ENCODE data around the gene TNNC2. TPM values are rescaled to one million over a fixed set of nuclear protein-coding genes. Genes with fewer than 3 reads are reported as not detected.

TNNC2 gene
- total and polyA plus RNA-seq, 2 of the 13 experiments (the other 11 are each of a cell fraction or from before 2014, with no cell fraction given), result 1.8 to 4.7 TPM

DNA sequence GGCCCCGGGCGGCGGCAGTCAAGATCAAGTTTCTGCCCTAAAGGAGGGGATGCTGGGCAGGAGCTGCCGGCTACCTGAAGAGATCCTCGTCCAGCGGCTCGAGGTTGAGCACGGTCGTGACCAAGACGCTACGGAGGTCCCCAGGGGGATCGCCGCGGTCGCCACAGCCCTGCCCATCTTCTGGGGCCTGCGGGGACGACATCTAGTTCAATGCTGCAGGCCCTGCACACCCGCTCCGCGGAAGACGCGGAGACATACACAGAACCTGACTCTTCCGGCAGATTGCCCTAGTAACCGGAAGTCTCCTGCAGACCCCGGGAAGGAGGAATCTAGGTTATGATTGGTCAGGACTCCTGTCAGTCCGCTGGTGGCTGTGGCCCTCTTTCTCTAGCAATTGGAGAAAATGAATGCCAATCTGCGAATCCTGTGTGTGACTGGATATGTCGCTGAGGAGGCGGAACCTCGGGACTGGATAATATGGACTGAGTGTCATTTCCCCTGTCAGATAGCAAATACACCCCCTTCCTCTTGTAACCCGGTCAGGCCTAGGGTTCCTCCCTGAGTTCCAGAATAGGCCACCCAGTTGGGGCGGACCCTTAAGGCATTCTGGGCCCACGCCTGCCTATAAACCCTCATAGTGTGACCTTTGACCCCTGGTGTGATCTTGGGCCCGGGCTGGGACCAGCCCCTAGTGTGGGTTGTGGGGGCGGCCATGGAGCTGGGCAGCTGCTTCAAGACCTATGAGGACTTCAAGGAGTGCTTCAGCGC, 30.2 kb upstream of the TNNC2 start, which contains the start of the genes ACOT8 and ZSWIM3 (continued):
- TF ChIP-seq, protein P1, sequence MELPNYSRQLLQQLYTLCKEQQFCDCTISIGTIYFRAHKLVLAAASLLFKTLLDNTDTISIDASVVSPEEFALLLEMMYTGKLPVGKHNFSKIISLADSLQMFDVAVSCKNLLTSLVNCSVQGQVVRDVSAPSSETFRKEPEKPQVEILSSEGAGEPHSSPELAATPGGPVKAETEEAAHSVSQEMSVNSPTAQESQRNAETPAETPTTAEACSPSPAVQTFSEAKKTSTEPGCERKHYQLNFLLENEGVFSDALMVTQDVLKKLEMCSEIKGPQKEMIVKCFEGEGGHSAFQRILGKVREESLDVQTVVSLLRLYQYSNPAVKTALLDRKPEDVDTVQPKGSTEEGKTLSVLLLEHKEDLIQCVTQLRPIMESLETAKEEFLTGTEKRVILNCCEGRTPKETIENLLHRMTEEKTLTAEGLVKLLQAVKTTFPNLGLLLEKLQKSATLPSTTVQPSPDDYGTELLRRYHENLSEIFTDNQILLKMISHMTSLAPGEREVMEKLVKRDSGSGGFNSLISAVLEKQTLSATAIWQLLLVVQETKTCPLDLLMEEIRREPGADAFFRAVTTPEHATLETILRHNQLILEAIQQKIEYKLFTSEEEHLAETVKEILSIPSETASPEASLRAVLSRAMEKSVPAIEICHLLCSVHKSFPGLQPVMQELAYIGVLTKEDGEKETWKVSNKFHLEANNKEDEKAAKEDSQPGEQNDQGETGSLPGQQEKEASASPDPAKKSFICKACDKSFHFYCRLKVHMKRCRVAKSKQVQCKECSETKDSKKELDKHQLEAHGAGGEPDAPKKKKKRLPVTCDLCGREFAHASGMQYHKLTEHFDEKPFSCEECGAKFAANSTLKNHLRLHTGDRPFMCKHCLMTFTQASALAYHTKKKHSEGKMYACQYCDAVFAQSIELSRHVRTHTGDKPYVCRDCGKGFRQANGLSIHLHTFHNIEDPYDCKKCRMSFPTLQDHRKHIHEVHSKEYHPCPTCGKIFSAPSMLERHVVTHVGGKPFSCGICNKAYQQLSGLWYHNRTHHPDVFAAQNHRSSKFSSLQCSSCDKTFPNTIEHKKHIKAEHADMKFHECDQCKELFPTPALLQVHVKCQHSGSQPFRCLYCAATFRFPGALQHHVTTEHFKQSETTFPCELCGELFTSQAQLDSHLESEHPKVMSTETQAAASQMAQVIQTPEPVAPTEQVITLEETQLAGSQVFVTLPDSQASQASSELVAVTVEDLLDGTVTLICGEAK (IDR thresholded peaks at IDR 0.05), result peak; percentile 95
- TF ChIP-seq, protein P1 (CRISPR knock-in tag; IDR thresholded peaks at IDR 0.05), result peak; percentile 58; the same call in 1 of the 2 replicates
- TF ChIP-seq ZNF138 (CRISPR knock-in tag; IDR thresholded peaks at IDR 0.05; ENCODE audit: low read depth) (no peak; the same call in none of the 2 replicates), KLF6 (CRISPR knock-in tag; IDR thresholded peaks at IDR 0.05) (peak; percentile 85), ARNT2 (CRISPR knock-in tag; IDR thresholded peaks at IDR 0.05; ENCODE audit: low read depth) (no peak; the same call in 1 of the 2 replicates), ZMAT3 (CRISPR knock-in tag; conservative IDR thresholded peaks at IDR 0.05) (peak; percentile 99), ZFY (CRISPR knock-in tag; IDR thresholded peaks at IDR 0.05) (peak; percentile 96), ZNF24 (IDR thresholded peaks at IDR 0.05) (peak; percentile 35; the same call in 1 of the 2 replicates), NCOA5 (CRISPR knock-in tag; IDR thresholded peaks at IDR 0.05) (peak; percentile 37; the same call in 1 of the 2 replicates), HNRNPH1 (optimal IDR thresholded peaks at IDR 0.05; ENCODE audit: low read depth, low read length) (no peak), TOE1 (CRISPR knock-in tag; IDR thresholded peaks at IDR 0.05) (no peak), FOXO4 (CRISPR knock-in tag; conservative IDR thresholded peaks at IDR 0.05) (no peak), ZNF567 (CRISPR knock-in tag; IDR thresholded peaks at IDR 0.05; ENCODE audit: borderline replicate concordance) (peak; percentile 67; the same call in 1 of the 2 replicates), ZFYVE20 (CRISPR knock-in tag; IDR thresholded peaks at IDR 0.05; ENCODE audit: borderline replicate concordance, low read depth) (no peak), ZNF563 (CRISPR knock-in tag; IDR thresholded peaks at IDR 0.05) (0 out of 2 replicates have a peak, but pooled peaks have one; percentile 16), SRY (CRISPR knock-in tag; IDR thresholded peaks at IDR 0.05) (peak; percentile 63; the same call in 1 of the 2 replicates), ELF3 (CRISPR knock-in tag; IDR thresholded peaks at IDR 0.05) (peak; percentile 90)
- TF ChIP-seq, protein P2, sequence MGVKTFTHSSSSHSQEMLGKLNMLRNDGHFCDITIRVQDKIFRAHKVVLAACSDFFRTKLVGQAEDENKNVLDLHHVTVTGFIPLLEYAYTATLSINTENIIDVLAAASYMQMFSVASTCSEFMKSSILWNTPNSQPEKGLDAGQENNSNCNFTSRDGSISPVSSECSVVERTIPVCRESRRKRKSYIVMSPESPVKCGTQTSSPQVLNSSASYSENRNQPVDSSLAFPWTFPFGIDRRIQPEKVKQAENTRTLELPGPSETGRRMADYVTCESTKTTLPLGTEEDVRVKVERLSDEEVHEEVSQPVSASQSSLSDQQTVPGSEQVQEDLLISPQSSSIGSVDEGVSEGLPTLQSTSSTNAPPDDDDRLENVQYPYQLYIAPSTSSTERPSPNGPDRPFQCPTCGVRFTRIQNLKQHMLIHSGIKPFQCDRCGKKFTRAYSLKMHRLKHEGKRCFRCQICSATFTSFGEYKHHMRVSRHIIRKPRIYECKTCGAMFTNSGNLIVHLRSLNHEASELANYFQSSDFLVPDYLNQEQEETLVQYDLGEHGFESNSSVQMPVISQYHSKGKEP (CRISPR knock-in tag; IDR thresholded peaks at IDR 0.05), result peak; percentile 82; the same call in 1 of the 2 replicates
